ENCODE measurements around the gene ZMIZ2.
A peak's percentile ranks its signal among the peaks of the same experiment; 100 is the strongest.
"Not testable (repeated sequence)": the region's sequence is repeated elsewhere in the genome, so short reads cannot be mapped to it uniquely, and the experiment has no call there.

The ZMIZ2 gene

DNA sequence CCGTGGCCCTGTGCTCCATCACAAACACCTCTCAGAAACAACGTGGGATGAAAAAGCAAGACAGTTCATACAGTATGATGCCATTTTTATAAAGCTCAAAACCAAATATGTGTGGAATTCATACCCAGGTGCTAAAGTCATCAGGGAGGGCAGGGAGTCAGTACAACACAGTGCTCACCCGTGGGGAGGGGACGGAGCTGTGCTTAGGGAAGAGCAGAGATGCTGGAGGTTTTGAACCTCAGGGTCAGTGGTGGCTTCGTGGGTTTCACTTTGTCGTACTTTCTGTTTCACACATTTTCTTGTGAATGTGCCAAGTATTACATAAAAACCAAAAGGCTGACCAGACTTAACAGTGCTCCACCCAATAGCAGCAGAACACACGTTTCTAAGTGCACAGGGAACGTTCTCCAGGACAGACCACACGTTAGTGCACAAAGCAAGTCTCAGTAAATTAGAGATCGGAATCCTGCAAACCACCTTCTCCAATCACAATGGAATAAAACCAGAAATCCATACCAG lies 21.2 kb downstream of the ZMIZ2 start:
- no peak for DNase-seq (ENCODE audit: low read depth, low spot score)

GRCh38 chr7:44771358-44771757 lies 22.7 kb downstream of the ZMIZ2 start:
- DNase-seq (ENCODE audit: low read depth, low spot score), result no peak

- no peak for DNase-seq (ENCODE audit: low read depth, low spot score)
Measured at GRCh38 chr7:44772440-44772839, 23.8 kb downstream of the ZMIZ2 start.

DNA sequence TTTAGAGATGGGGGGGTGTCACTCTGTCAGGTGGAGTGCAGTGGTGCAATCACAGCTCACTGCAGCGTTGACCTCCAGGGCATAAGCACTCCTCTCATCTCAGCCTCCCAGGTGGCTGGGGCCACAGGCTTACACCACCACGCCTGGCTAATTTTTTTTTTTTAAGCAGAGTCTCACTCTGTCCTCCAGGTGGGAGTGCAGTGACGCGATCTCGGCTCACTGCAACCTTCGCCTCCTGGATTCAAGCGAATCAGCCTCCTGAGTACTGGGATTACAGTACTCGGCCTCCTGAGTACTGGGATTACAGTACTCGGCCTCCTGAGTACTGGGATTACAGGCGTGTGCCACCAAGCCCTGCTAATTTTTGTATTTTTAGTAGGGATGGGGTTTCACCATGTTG lies 24.2 kb downstream of the ZMIZ2 start:
- DNase-seq (ENCODE audit: low read depth, low spot score), result no peak

GRCh38 chr7:44774486-44774885 lies 25.8 kb downstream of the ZMIZ2 start:
- DNase-seq (ENCODE audit: low read depth, low spot score), result not testable (repeated sequence)

DNA sequence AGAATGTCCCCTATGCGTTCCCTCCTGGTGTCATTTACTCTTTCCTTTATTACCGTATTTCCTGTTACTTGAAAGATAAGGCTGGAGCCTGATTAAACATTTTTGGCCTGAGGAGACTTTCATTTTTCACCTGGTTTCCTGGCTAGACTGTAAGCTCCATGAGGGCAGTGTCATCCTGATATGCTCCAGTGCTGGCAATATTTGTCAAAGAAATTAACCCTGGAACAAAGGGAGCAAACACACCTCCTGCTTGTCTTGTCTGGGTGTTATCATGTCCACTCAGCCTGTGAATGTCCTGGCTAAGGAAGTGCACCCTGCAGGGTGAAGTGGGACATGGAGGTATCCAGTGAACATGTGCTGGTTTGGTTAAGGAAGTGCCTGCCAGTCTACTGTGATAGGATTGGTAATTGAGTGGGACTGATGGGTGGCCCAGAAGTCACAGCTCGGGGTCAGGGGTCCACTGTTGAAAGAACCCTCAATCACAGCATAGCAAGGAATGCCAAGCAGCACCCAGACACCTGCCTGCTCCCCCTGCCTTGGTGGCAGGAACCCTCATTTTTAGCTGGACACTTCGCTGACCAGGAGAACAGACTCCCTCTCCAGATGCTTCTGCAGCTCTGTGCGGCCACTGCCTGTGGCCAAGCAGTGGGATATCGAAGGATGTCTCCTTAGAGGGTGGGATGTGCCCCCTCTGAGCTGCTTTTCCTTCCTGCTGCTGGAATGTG lies 26.9 kb downstream of the ZMIZ2 start:
- no peak for DNase-seq (ENCODE audit: low read depth, low spot score)

GRCh38 chr7:44776211-44776610 lies 27.6 kb downstream of the ZMIZ2 start:
- no peak for DNase-seq (ENCODE audit: low read depth, low spot score)

DNA sequence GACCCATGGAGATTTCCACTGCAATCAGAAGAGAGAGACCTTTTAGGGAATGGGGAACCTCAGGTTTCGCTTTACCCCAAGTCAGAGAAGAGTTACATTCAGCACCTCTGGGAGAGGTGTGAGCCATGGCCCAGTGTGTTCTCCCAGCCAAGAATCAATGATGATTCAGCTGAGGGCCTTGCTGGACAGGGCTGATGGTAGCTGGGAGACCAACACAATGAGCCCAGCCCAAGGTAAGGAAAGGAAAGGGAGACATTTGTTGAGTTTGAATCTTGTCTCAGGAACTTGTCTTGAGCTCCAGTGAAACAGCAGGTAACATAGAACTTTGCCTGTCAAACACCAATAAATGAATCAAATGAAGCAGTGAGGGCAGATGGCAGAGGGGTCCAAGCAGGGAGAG lies 33.8 kb downstream of the ZMIZ2 start:
- DNase-seq (ENCODE audit: low read depth, low spot score), result no peak

GRCh38 chr7:44783407-44783806 lies 34.8 kb downstream of the ZMIZ2 start:
- no peak for DNase-seq (ENCODE audit: low read depth, low spot score)

GRCh38 chr7:44784364-44784763 lies 35.7 kb downstream of the ZMIZ2 start:
- no peak for DNase-seq (ENCODE audit: low read depth, low spot score)

GRCh38 chr7:44785218-44785617 lies 36.6 kb downstream of the ZMIZ2 start:
- not testable (repeated sequence) for DNase-seq (ENCODE audit: low read depth, low spot score)

- DNase-seq (ENCODE audit: low read depth, low spot score), result no peak
Measured at GRCh38 chr7:44787041-44787440, 38.4 kb downstream of the ZMIZ2 start.

DNA sequence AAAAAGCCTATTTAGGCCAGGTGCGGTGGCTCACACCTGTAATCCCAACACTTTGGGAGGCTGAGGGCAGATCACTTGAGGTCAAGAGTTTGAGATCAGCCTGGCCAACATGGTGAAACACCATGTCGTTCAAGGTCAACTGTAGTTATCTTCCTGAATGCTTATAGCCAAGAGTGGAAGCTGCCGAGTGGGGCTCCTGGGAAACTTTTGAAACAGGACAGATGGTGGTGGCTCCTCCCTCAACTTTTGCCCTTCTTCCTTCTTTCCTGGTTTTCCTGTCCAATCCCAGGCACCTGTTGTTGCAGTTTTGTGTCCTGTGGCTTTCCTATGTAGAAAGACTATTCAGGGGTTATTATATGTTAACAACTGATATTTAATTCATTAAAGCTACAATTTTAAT lies 39.1 kb downstream of the ZMIZ2 start:
- DNase-seq (ENCODE audit: low read depth, low spot score), result no peak

DNA sequence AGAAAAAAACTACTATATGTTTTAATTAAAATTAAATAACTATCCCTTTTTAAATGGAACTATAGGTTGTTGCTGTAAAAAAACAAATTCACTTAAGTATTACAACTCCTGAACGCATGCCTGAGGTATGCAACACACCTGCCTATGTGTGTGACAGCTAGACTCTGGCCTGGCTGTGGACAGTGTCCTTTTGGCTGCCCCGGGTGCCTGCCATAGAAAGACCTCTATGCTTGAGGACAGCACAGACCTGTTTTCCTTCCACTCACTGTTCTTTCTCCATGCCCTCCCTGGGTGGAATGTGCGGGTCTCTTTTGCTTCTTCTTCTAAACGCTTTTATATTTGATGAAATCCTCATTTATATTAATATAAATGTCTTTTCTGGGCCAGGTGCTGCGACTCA lies 41.3 kb downstream of the ZMIZ2 start:
- DNase-seq (ENCODE audit: low read depth, low spot score), result no peak

DNA sequence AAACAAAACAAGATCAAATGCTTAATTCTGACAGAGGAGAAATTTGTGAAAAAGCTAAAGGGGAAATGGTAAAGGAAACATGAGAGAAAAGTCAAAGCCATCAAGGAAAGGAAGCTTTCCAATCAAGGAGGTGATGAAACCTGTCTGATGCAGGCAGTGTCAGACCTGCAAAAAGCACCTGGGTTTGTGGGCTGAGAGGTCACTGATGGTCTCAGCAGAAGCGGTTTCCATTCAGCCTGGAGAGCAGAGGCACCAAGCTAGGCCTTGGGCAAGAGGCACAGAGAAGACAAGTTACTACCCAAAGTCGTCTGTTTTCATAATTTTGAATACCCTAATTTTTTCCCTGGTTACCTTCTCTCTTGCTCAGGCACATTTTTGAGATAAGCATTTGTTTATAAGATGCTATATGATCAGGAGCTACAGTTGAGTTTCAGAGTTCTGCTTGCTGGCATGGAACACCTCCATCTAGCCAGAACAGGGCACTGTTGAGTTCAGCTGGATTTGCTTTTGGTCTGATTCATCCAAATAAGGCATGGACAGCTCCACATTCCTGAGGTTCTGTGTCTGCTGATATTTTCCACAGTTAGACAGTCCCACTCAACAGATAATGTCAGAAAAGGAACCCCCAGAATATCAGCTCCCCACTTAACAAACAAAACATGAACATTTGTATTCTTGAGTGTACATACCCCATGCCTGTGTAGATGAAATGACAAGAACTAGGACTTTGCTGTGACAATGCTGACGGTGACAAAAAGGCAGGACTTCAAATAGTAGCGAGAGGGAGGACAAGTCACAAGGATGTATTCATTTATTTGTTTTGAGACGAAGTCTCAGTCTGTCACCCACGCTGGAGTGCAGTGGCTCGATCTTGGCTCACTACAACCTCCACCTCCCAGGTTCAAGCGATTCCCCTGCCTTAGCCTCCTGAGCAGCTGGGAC lies 42.9 kb downstream of the ZMIZ2 start:
- DNase-seq (ENCODE audit: low read depth, low spot score), result no peak

DNA sequence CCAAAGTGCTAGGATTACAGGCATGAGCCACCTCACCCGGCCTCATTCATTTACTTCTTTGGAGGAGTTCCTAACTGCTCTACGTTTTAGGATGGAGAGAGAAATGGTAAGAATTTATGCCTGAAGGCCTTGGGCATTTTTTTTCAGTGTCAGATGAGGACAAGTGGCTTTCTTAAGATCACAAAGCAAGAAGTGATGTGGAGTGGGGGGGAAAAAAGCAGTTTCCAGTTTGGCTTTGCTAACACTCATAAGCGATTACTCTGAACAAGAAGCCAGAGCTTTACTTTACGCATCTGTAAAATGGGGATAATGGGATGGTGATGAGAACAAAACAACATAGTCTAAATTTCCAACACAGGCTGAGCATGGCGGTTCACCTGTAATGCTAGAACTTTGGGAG lies 45.3 kb downstream of the ZMIZ2 start:
- no peak for DNase-seq (ENCODE audit: low read depth, low spot score)

GRCh38 chr7:44794331-44794730 lies 45.7 kb downstream of the ZMIZ2 start:
- no peak for DNase-seq (ENCODE audit: low read depth, low spot score)

DNA sequence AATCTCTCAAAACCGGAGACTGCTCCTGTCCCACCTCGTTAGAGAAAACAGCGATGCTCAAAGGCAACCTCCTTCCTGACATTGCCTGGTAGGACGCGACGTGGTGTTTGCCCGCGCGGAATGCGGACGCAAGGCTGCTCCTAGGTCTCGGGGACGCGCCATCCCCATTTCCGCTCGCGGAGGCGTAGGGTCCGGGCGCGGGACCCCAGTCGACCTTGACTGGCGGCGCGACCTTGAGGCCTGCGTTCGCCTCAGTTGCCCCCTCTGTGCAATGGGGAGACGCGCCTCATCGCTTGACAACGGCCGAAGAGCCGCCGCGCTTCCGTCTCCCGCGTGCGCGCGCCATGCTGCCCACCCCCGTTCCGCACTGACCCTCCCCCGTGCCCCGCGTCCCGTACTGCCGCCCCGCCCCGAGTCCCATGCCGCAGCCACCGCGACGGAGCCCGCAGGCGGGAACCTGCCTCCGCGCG lies 47.4 kb downstream of the ZMIZ2 start:
- no peak for DNase-seq (ENCODE audit: low read depth, low spot score)

DNA sequence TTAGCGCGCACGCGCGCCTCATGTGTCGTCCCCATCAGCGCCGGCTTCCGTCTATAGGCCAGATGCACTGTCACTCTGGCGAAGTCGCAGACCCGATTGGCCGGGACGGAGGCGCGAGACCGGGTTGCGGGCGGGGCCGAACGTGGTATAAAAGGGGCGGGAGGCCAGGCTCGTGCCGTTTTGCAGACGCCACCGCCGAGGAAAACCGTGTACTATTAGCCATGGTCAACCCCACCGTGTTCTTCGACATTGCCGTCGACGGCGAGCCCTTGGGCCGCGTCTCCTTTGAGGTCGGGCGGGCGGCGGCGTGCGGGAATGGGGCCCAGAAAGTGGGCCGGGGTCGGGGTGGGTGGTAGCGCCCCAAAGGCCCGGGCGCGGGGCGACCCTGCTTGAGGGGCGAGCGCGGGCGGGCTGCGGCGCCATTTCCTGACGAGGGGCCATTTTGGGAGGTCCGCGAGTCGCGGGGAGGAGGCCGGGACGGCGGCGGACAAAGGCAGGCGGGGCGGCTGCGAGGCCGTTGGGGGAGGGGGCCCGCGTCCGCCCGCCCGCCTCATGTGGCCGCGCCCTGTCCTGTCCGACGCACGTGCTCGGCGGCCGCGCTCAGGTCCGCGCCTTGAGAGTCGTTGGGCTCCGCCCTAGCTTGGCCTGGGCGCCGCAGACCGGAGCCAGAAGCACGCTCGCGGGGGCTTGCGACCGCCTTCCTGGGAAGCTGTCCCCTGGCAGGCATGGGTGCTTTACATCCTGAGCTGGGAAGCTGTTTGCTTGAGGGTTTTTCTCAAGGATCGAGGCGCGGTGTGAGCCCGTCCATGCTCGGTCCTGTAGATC lies 48.1 kb downstream of the ZMIZ2 start, which contains the start of gene PPIA:
Gene PPIA (plus strand): TSS at position 178 of the 825 bp plus-strand sequence. CDS start 44 bp downstream, at position 222.
- DNase-seq (ENCODE audit: low read depth, low spot score), result peak; percentile 98

GRCh38 chr7:44797329-44798258 lies 48.9 kb downstream of the ZMIZ2 start:
- peak; percentile 56 for DNase-seq (ENCODE audit: low read depth, low spot score)

All from activated naive CD8-positive, alpha-beta T cell treated with anti-CD3 and anti-CD28 coated beads, Interleukin-2, amount 50 U/mL, for 16 hours (primary cell).